Activated T-cell treated with anti-CD3 and anti-CD28 coated beads, Interleukin-2, amount 50 U/mL, for 72 hours (primary cell): ENCODE data around the gene LGMN. TPM values are rescaled to one million over a fixed set of nuclear protein-coding genes. Genes with fewer than 3 reads are reported as not detected.
"Not testable (repeated sequence)": the region's sequence is repeated elsewhere in the genome, so short reads cannot be mapped to it uniquely, and the experiment has no call there.

Experiments
- ATAC-seq, 2 donors: fragments of 150-1000 bp; cut with Tn5 transposase; replicated peaks in 1 of 2; 2 replicates each; pipeline ENCODE4 v1.10.0; 2021; ENCODE audit warnings: moderate library complexity in 2 of 2, mild to moderate bottlenecking in 1 of 2
- DNase-seq, 2 donors: peaks; one replicate each; pipeline ENCODE4 v3.0.0; 2021 to 2022; ENCODE audit warnings: mixed read lengths in 1 of 2
- H3K27ac Mint-ChIP-seq: one replicate; pipeline ENCODE4 v1.8.0; 2022; ENCODE audit warnings: mild to moderate bottlenecking, moderate library complexity, mixed read lengths
- H3K27me3 Mint-ChIP-seq: one replicate; pipeline ENCODE4 v1.8.0; 2022; ENCODE audit warnings: low read depth, mixed read lengths
- H3K36me3 Mint-ChIP-seq, 2 donors: one replicate each; pipeline ENCODE4 v1.8.0; 2022; ENCODE audit warnings: mixed read lengths in 2 of 2, mild to moderate bottlenecking in 1 of 2; ENCODE audit not compliant: insufficient read depth in 2 of 2
- H3K4me1 Mint-ChIP-seq: one replicate; pipeline ENCODE4 v1.8.0; 2022; ENCODE audit warnings: low read depth, mixed read lengths
- H3K4me3 Mint-ChIP-seq, 2 donors: one replicate each; pipeline ENCODE4 v1.8.0; 2022; ENCODE audit warnings: mild to moderate bottlenecking in 2 of 2, mixed read lengths in 2 of 2, moderate library complexity in 2 of 2
- H3K9me3 Mint-ChIP-seq, 2 donors: one replicate each; pipeline ENCODE4 v1.8.0; 2022; ENCODE audit warnings: mixed read lengths in 2 of 2
- total RNA-seq, 2 donors: library from RNA; stranded (reverse); gene quantifications; one replicate each; pipeline ENCODE4 v1.2.3, GENCODE V29; 2022

Gene LGMN
- total RNA-seq, 2 donors from 2014 or later = 2.5 to 4.7 TPM

GRCh38 chr14:92755495-92755894 lies 7.1 kb upstream of the LGMN start:
- ATAC-seq (no peak), DNase-seq (no peak)
- Mint-ChIP-seq H3K27ac (no peak overlapping the region), H3K27me3 (peaks cover 9% of the 10 kb centered on the region), H3K4me3 (no peak overlapping the region), H3K36me3 (peaks cover 0 to under 1% of the 10 kb centered on the region in 2 donors), H3K4me1 (peaks cover 22% of the 10 kb centered on the region), H3K9me3 (peaks cover 0 to 1% of the 10 kb centered on the region in 2 donors)

GRCh38 chr14:92754966-92755365 lies 6.5 kb upstream of the LGMN start:
- no peak for DNase-seq
- H3K4me3 Mint-ChIP-seq = no peak overlapping the region
- H3K4me1 Mint-ChIP-seq = peaks cover 22% of the 10 kb centered on the region
- no peak for ATAC-seq
- peaks cover 0 to 1% of the 10 kb centered on the region in 2 donors for H3K9me3 Mint-ChIP-seq
- H3K36me3 Mint-ChIP-seq = peaks cover 0 to 6% of the 10 kb centered on the region in 2 donors
- H3K27ac Mint-ChIP-seq = no peak overlapping the region
- H3K27me3 Mint-ChIP-seq = peaks cover 9% of the 10 kb centered on the region

- peaks cover 1 to 11% of the 10 kb centered on the region in 2 donors for H3K36me3 Mint-ChIP-seq
- H3K27me3 Mint-ChIP-seq = peaks cover 21% of the 10 kb centered on the region
- DNase-seq (no peak), ATAC-seq (no peak)
- H3K4me1 Mint-ChIP-seq = peaks cover 25% of the 10 kb centered on the region
- H3K4me3 Mint-ChIP-seq = no peak overlapping the region
- peaks cover 1 to 2% of the 10 kb centered on the region in 2 donors for H3K9me3 Mint-ChIP-seq
- no peak overlapping the region for H3K27ac Mint-ChIP-seq
Measured at GRCh38 chr14:92753250-92753649, 4.8 kb upstream of the LGMN start.

- DNase-seq (no peak), ATAC-seq (no peak)
- H3K27me3 Mint-ChIP-seq = peaks cover 35% of the 10 kb centered on the region
- H3K27ac Mint-ChIP-seq = no peak overlapping the region
- H3K9me3 Mint-ChIP-seq = peaks cover 0 to 2% of the 10 kb centered on the region in 2 donors
- H3K36me3 Mint-ChIP-seq = peaks cover 1 to 11% of the 10 kb centered on the region in 2 donors
- H3K4me3 Mint-ChIP-seq = no peak overlapping the region
- peaks cover 39% of the 10 kb centered on the region for H3K4me1 Mint-ChIP-seq
Measured at GRCh38 chr14:92751819-92752218, 3.4 kb upstream of the LGMN start.

GRCh38 chr14:92750994-92751400 lies 2.6 kb upstream of the LGMN start:
- H3K36me3 Mint-ChIP-seq = peaks cover 1 to 11% of the 10 kb centered on the region in 2 donors

GRCh38 chr14:92750222-92750728 lies 1.8 kb upstream of the LGMN start:
- Mint-ChIP-seq H3K36me3 (peaks cover 1 to 11% of the 10 kb centered on the region in 2 donors), H3K27me3 (peaks cover 36% of the 10 kb centered on the region), H3K4me3 (peak overlapping the region; percentile 81 to 89), H3K4me1 (peaks cover 39% of the 10 kb centered on the region)
- ATAC-seq, H3K27ac Mint-ChIP-seq, H3K9me3 Mint-ChIP-seq: not testable (repeated sequence)
- DNase-seq = peak in 1 of 2 donors; percentile 34

More at GRCh38 chr14:92750994-92751400, 2.6 kb upstream of the LGMN start:
- Mint-ChIP-seq H3K4me1 (peaks cover 39% of the 10 kb centered on the region), H3K4me3 (peak overlapping the region; percentile 81 to 89), H3K27ac (no peak overlapping the region), H3K27me3 (peaks cover 36% of the 10 kb centered on the region), H3K9me3 (peaks cover 0 to 2% of the 10 kb centered on the region in 2 donors)
- DNase-seq (no peak), ATAC-seq (no peak)

GRCh38 chr14:92747701-92748258 lies 647 bp downstream of the LGMN start:
- Mint-ChIP-seq H3K27ac (peak overlapping the region; percentile 65), H3K4me3 (peak overlapping the region; percentile 82 to 89), H3K9me3 (peaks cover 0 to 2% of the 10 kb centered on the region in 2 donors), H3K4me1 (peaks cover 39% of the 10 kb centered on the region), H3K27me3 (peaks cover 36% of the 10 kb centered on the region), H3K36me3 (peaks cover 1 to 11% of the 10 kb centered on the region in 2 donors)
- ATAC-seq = peak in 1 of 2 donors; percentile 2
- DNase-seq = no peak

GRCh38 chr14:92744198-92744597 lies 4.2 kb downstream of the LGMN start:
- H3K4me1 Mint-ChIP-seq = peaks cover 23% of the 10 kb centered on the region
- no peak for DNase-seq
- ATAC-seq = no peak
- no peak overlapping the region for H3K27ac Mint-ChIP-seq
- no peak overlapping the region for H3K4me3 Mint-ChIP-seq
- peaks cover 21% of the 10 kb centered on the region for H3K27me3 Mint-ChIP-seq
- no peaks in the 10 kb centered on the region for H3K9me3 Mint-ChIP-seq
- peaks cover 0 to under 1% of the 10 kb centered on the region in 2 donors for H3K36me3 Mint-ChIP-seq

- ATAC-seq (no peak), DNase-seq (no peak)
- Mint-ChIP-seq H3K9me3 (no peaks in the 10 kb centered on the region), H3K27ac (no peak overlapping the region), H3K4me3 (no peak overlapping the region), H3K27me3 (peaks cover 6% of the 10 kb centered on the region), H3K4me1 (peaks cover 13% of the 10 kb centered on the region), H3K36me3 (no peaks in the 10 kb centered on the region)
Measured at GRCh38 chr14:92740440-92740839, 8.0 kb downstream of the LGMN start.

- H3K36me3 Mint-ChIP-seq = no peaks in the 10 kb centered on the region
- H3K27me3 Mint-ChIP-seq = peaks cover 6% of the 10 kb centered on the region
- no peaks in the 10 kb centered on the region for H3K9me3 Mint-ChIP-seq
- H3K4me1 Mint-ChIP-seq = peaks cover 13% of the 10 kb centered on the region
- DNase-seq = no peak
- H3K27ac Mint-ChIP-seq = no peak overlapping the region
- no peak for ATAC-seq
- no peak overlapping the region for H3K4me3 Mint-ChIP-seq
Measured at GRCh38 chr14:92737619-92738188, 10.7 kb downstream of the LGMN start.

- no peak overlapping the region for H3K27ac Mint-ChIP-seq
- H3K9me3 Mint-ChIP-seq = no peaks in the 10 kb centered on the region
- peaks cover 13% of the 10 kb centered on the region for H3K4me1 Mint-ChIP-seq
- peak in 1 of 2 donors; percentile 44 for ATAC-seq
- peaks cover 10% of the 10 kb centered on the region for H3K27me3 Mint-ChIP-seq
- no peaks in the 10 kb centered on the region for H3K36me3 Mint-ChIP-seq
- no peak overlapping the region for H3K4me3 Mint-ChIP-seq
- DNase-seq = no peak
Measured at GRCh38 chr14:92737206-92737605, 11.2 kb downstream of the LGMN start.

GRCh38 chr14:92735344-92735743 lies 13.1 kb downstream of the LGMN start:
- peaks cover 20% of the 10 kb centered on the region for H3K27me3 Mint-ChIP-seq
- ATAC-seq = no peak
- peaks cover 6 to 8% of the 10 kb centered on the region in 2 donors for H3K36me3 Mint-ChIP-seq
- H3K4me1 Mint-ChIP-seq = peaks cover 14% of the 10 kb centered on the region
- no peak overlapping the region for H3K27ac Mint-ChIP-seq
- no peak for DNase-seq
- no peaks in the 10 kb centered on the region for H3K9me3 Mint-ChIP-seq
- no peak overlapping the region for H3K4me3 Mint-ChIP-seq

- ATAC-seq = no peak
- Mint-ChIP-seq H3K27ac (no peak overlapping the region), H3K4me1 (peaks cover 21% of the 10 kb centered on the region), H3K36me3 (peaks cover 6 to 10% of the 10 kb centered on the region in 2 donors), H3K27me3 (peaks cover 20% of the 10 kb centered on the region), H3K4me3 (no peak overlapping the region), H3K9me3 (no peaks in the 10 kb centered on the region)
- no peak for DNase-seq
Measured at GRCh38 chr14:92734618-92735017, 13.8 kb downstream of the LGMN start.
